H1 (cell line): ENCODE results near the gene JAKMIP1. TPM values are rescaled to one million over a fixed set of nuclear protein-coding genes. Genes with fewer than 3 reads are reported as not detected.

Source experiments
- CBX8 ChIP-seq: fragments of 300-800, 300-1000 bp; sonication (generic); IDR thresholded peaks from 2 replicates; pipeline ENCODE4 v1.7.1; 2016; ENCODE audit warnings: low read depth, low read length, borderline replicate concordance
- CHD1 ChIP-seq: IDR thresholded peaks from 2 replicates; pipeline ENCODE4 v1.6.1; 2012; ENCODE audit warnings: low read depth, low read length, improper control_type of control experiment
- CTBP2 ChIP-seq: IDR thresholded peaks from 2 replicates; pipeline ENCODE4 v1.7.0; 2011; ENCODE audit warnings: borderline replicate concordance, mild to moderate bottlenecking, moderate library complexity, mixed read lengths, low read length; ENCODE audit not compliant: insufficient read depth, insufficient read length
- EP300 ChIP-seq, 2 experiments: IDR thresholded peaks; 1 replicate in 1 of 2; 2 replicates in 1 of 2; pipeline ENCODE4 v1.6.1; 2011 to 2012; ENCODE audit warnings: low read depth in 2 of 2, low read length in 2 of 2, mild to moderate bottlenecking in 2 of 2, borderline replicate concordance in 1 of 2, inconsistent platforms in 1 of 2, moderate library complexity in 1 of 2
- KDM4A ChIP-seq: IDR thresholded peaks from one replicate; pipeline ENCODE4 v1.7.1; 2012; ENCODE audit warnings: low read depth, mild to moderate bottlenecking, moderate library complexity, low read length, inconsistent platforms; ENCODE audit not compliant: severe bottlenecking
- SRF ChIP-seq: IDR thresholded peaks from 2 replicates; pipeline ENCODE4 v1.6.1; 2011; ENCODE audit warnings: mild to moderate bottlenecking, low read depth, low read length, moderate library complexity
- SUZ12 ChIP-seq: fragments of 200-600 bp; sonication (generic); IDR thresholded peaks from 2 replicates; pipeline ENCODE4 v1.6.1; 2012; ENCODE audit warnings: mild to moderate bottlenecking, inconsistent platforms, low read length, moderate library complexity, mixed read lengths
- TAF7 ChIP-seq: optimal IDR thresholded peaks from 2 replicates; pipeline ENCODE3; 2011; ENCODE audit warnings: low read depth, mild to moderate bottlenecking, inconsistent platforms, low read length, moderate library complexity, borderline replicate concordance
- polyA plus RNA-seq, 7 experiments: library from polyadenylated mRNA; depleted of rRNA in 3 of 7; stranded (reverse) in 5 of 7; unstranded in 2 of 7; fragments of >200 nt in 5 of 7; fragments of 200-250 nt in 2 of 7; gene quantifications; 1 replicate in 5 of 7; 2 replicates in 1 of 7; 4 replicates in 1 of 7; pipeline versions ENCODE4 v1.2.1 to v1.2.3, GENCODE V29; 2011 to 2013; ENCODE audit warnings: missing spikeins in 2 of 7, mixed read lengths in 2 of 7
- total RNA-seq: library from RNA; stranded (reverse); fragmentation: NEBNext Ultra II Directional; extraction: Animal tissue kit (Norgen Biotek cat#: 25700); gene quantifications from 2 replicates; pipeline ENCODE4 v1.2.1, GENCODE V29; 2021

The JAKMIP1 gene
- total and polyA plus RNA-seq, 2 of the 8 experiments (the other 6 are each of a cell fraction or from before 2014, with no cell fraction given): 2.5 to 4.4 TPM

DNA sequence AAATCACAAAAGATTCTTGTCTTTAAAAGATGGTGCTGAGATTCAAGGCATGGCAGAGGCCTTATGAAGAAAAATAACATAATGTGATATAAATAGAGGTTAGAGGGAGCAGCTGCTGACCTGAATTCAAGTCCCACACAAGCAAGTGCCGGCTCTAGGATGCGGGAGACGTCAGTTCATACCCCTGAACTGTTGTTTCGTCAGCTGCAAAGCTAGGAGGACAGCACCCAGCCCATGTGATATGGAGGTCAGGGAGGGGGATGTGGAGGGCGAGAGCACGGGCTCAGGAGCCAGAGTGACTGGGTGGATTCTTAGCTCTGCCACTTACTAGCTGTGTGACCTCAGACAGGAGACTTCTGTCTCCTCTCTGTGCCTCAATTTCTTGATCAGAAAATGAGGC lies 77.9 kb downstream of the JAKMIP1 start (continued):
- no peak for TF ChIP-seq EP300 (IDR thresholded peaks at IDR 0.05; ENCODE audit: borderline replicate concordance in 1 of 2, low read depth in 2 of 2, low read length in 2 of 2)
- no peak for TF ChIP-seq SUZ12
- no peak for TF ChIP-seq CBX8
- no peak for TF ChIP-seq CTBP2
- TF ChIP-seq KDM4A: no peak
- TF ChIP-seq CHD1: no peak
- no peak for TF ChIP-seq SRF
- no peak for TF ChIP-seq TAF7
